HAP-1 (cell line): ENCODE results near the gene ZBTB17.

Source experiments
- DNase-seq, 2 experiments: peaks; one replicate each; pipeline ENCODE4 v3.0.0-alpha.2; 2016 to 2020; ENCODE audit warnings: low spot score in 2 of 2
- H3K27me3 ChIP-seq: fragments of 250-450 bp; sonication (Bioruptor Pico); 2 replicates; pipeline ENCODE4 v1.5.1; 2020; ENCODE audit warnings: low read depth, mild to moderate bottlenecking, moderate library complexity
- H3K36me3 ChIP-seq: fragments of 250-450 bp; sonication (Bioruptor Pico); replicated peaks from 2 replicates; pipeline ENCODE4 v1.5.1; 2020; ENCODE audit warnings: mild to moderate bottlenecking
- H3K4me1 ChIP-seq: fragments of 250-450 bp; sonication (Bioruptor Pico); 2 replicates; pipeline ENCODE4 v1.5.1; 2020; ENCODE audit warnings: mild to moderate bottlenecking
- H3K4me3 ChIP-seq: fragments of 250-450 bp; sonication (Bioruptor Pico); 2 replicates; pipeline ENCODE4 v1.5.1; 2020; ENCODE audit warnings: mild to moderate bottlenecking, moderate library complexity
- H3K9me3 ChIP-seq: fragments of 250-450 bp; sonication (Bioruptor Pico); 2 replicates; pipeline ENCODE4 v1.5.1; 2020; ENCODE audit warnings: mild to moderate bottlenecking, moderate library complexity
- in situ Hi-C: fragments of 300-500 bp; cut with MboI; formaldehyde crosslinking; loops from 3 replicates; pipeline ENCODE4 v1.14.3; 2020; ENCODE audit warnings: low sequenced_read_pairs, inconsistent platforms, mixed read lengths

ZBTB17 gene

GRCh38 chr1:16015960-16016901, 40.3 kb upstream of the ZBTB17 start:
- H3K27me3 ChIP-seq: no peaks in the 10 kb centered on the region
- H3K36me3 ChIP-seq: no peaks in the 10 kb centered on the region
- H3K4me3 ChIP-seq: no peak overlapping the region
- no peak for DNase-seq
- H3K4me1 ChIP-seq: peaks cover 9% of the 10 kb centered on the region
- in situ Hi-C loops: no loop called here
- H3K9me3 ChIP-seq: no peaks in the 10 kb centered on the region

GRCh38 chr1:16015491-16015890, 39.6 kb upstream of the ZBTB17 start:
- Histone ChIP-seq H3K4me1 (peaks cover 9% of the 10 kb centered on the region), H3K9me3 (no peaks in the 10 kb centered on the region), H3K27me3 (no peaks in the 10 kb centered on the region), H3K4me3 (no peak overlapping the region), H3K36me3 (no peaks in the 10 kb centered on the region)
- DNase-seq: no peak
- in situ Hi-C loops: no loop called here

GRCh38 chr1:16014509-16015482, 38.9 kb upstream of the ZBTB17 start:
- no peaks in the 10 kb centered on the region for H3K27me3 ChIP-seq
- H3K9me3 ChIP-seq: no peaks in the 10 kb centered on the region
- peaks cover 9% of the 10 kb centered on the region for H3K4me1 ChIP-seq
- no peaks in the 10 kb centered on the region for H3K36me3 ChIP-seq
- no peak overlapping the region for H3K4me3 ChIP-seq
- peak in 1 of 2 experiments; percentile 58 for DNase-seq
- in situ Hi-C loops: no loop called here

GRCh38 chr1:16013908-16014258, 38.0 kb upstream of the ZBTB17 start:
- H3K36me3 ChIP-seq: no peaks in the 10 kb centered on the region
- DNase-seq: no peak
- in situ Hi-C loops: no loop called here
- H3K4me3 ChIP-seq: no peak overlapping the region; the same call in 1 of the 2 replicates
- no peaks in the 10 kb centered on the region for H3K9me3 ChIP-seq
- H3K27me3 ChIP-seq: no peaks in the 10 kb centered on the region
- H3K4me1 ChIP-seq: peaks cover 13% of the 10 kb centered on the region

GRCh38 chr1:16013220-16013907, 37.5 kb upstream of the ZBTB17 start:
- Histone ChIP-seq H3K4me3 (peak overlapping the region; percentile 24), H3K36me3 (no peaks in the 10 kb centered on the region), H3K27me3 (no peaks in the 10 kb centered on the region), H3K4me1 (peaks cover 13% of the 10 kb centered on the region), H3K9me3 (no peaks in the 10 kb centered on the region)
- in situ Hi-C loops: no loop called here
- peak; percentile 34 to 72 for DNase-seq

GRCh38 chr1:16012590-16013219, 36.8 kb upstream of the ZBTB17 start:
- peak overlapping the region; percentile 24 for H3K4me3 ChIP-seq

GRCh38 chr1:16011936-16012589, 36.2 kb upstream of the ZBTB17 start:
- peaks cover 13% of the 10 kb centered on the region for H3K4me1 ChIP-seq
- in situ Hi-C loops: no loop called here
- no peaks in the 10 kb centered on the region for H3K27me3 ChIP-seq
- no peaks in the 10 kb centered on the region for H3K36me3 ChIP-seq
- no peak overlapping the region for H3K4me3 ChIP-seq
- DNase-seq: no peak
- H3K9me3 ChIP-seq: no peaks in the 10 kb centered on the region

More at GRCh38 chr1:16012590-16013219, 36.8 kb upstream of the ZBTB17 start:
- in situ Hi-C loops: no loop called here
- peaks cover 13% of the 10 kb centered on the region for H3K4me1 ChIP-seq
- DNase-seq: peak; percentile 39 to 82
- H3K27me3 ChIP-seq: no peaks in the 10 kb centered on the region
- H3K9me3 ChIP-seq: no peaks in the 10 kb centered on the region
- H3K36me3 ChIP-seq: no peaks in the 10 kb centered on the region

- Histone ChIP-seq H3K27me3 (no peaks in the 10 kb centered on the region), H3K9me3 (no peaks in the 10 kb centered on the region), H3K4me3 (no peak overlapping the region), H3K4me1 (peaks cover 13% of the 10 kb centered on the region), H3K36me3 (no peaks in the 10 kb centered on the region)
- no peak for DNase-seq
- in situ Hi-C loops: no loop called here
Measured at GRCh38 chr1:16010837-16011236, 34.9 kb upstream of the ZBTB17 start.

GRCh38 chr1:16009678-16010077, 33.8 kb upstream of the ZBTB17 start:
- H3K36me3 ChIP-seq: no peaks in the 10 kb centered on the region
- no peak for DNase-seq
- no peaks in the 10 kb centered on the region for H3K9me3 ChIP-seq
- in situ Hi-C loops: loop anchor here (10.0 kb wide), 1 partner anchor 175 kb away; no protein-coding TSS in a partner anchor
- H3K4me3 ChIP-seq: no peak overlapping the region
- H3K4me1 ChIP-seq: peaks cover 13% of the 10 kb centered on the region
- H3K27me3 ChIP-seq: no peaks in the 10 kb centered on the region

- in situ Hi-C loops: loop anchor here (10.0 kb wide), 1 partner anchor 176 kb away; no protein-coding TSS in a partner anchor
- H3K27me3 ChIP-seq: no peaks in the 10 kb centered on the region
- DNase-seq: peak; percentile 47 to 92
- no peaks in the 10 kb centered on the region for H3K36me3 ChIP-seq
- peaks cover 10% of the 10 kb centered on the region for H3K4me1 ChIP-seq
- H3K9me3 ChIP-seq: no peaks in the 10 kb centered on the region
- no peak overlapping the region for H3K4me3 ChIP-seq
Measured at GRCh38 chr1:16009030-16009460, 33.1 kb upstream of the ZBTB17 start.

GRCh38 chr1:16007671-16008341, 31.9 kb upstream of the ZBTB17 start:
- Histone ChIP-seq H3K4me1 (peaks cover 9% of the 10 kb centered on the region), H3K9me3 (no peaks in the 10 kb centered on the region), H3K36me3 (no peaks in the 10 kb centered on the region), H3K27me3 (no peaks in the 10 kb centered on the region), H3K4me3 (no peak overlapping the region)
- in situ Hi-C loops: loop anchor here (10.0 kb wide), 1 partner anchor 177 kb away; no protein-coding TSS in a partner anchor
- no peak for DNase-seq
